ENCODE results near the gene FRAS1.
"Not testable (repeated sequence)": the region's sequence is repeated elsewhere in the genome, so short reads cannot be mapped to it uniquely, and the experiment has no call there.

- TF ChIP-seq CTCF, POLR2A (IDR thresholded peaks at IDR 0.05): not testable (repeated sequence)
Observed at GRCh38 chr4:78467223-78467622, 410.1 kb downstream of the FRAS1 start.
